Endothelial cell of umbilical vein (primary cell): ENCODE data around the gene FBXO11. TPM values are rescaled to one million over a fixed set of nuclear protein-coding genes. Genes with fewer than 3 reads are reported as not detected.

Experiments
- BruUV-seq: library from RNA; stranded (reverse); fragments of 400-500 nt; replicated peaks from 2 replicates; lab custom pipeline; 2021; lab: Mats Ljungman, UMichigan
- CTCF ChIA-PET: fragments of 300-600, 350-600 bp; sonication (Branson Sonifier 250); formaldehyde crosslinking; loops from one replicate; lab custom pipeline; 2021; ENCODE audit warnings: antibody characterized with exemption, inconsistent platforms; lab: Charles Lee
- POLR2A ChIA-PET: fragments of 300-600, 350-600 bp; sonication (Branson Sonifier 250); formaldehyde crosslinking; loops from one replicate; lab custom pipeline; 2021; ENCODE audit warnings: antibody characterized with exemption, inconsistent platforms; lab: Charles Lee
- DNase-seq: peaks from one replicate; pipeline ENCODE4 v3.0.0-alpha.2; 2011; ENCODE audit warnings: low read depth, low spot score
- FAIRE-seq: peaks from 2 replicates; lab custom pipeline; 2011; peaks lifted over from hg19 to GRCh38; lab: Jason Lieb, UNC
- H2AFZ ChIP-seq: 2 replicates; pipeline ENCODE4 v1.6.0; 2012; ENCODE audit warnings: low read depth, low read length, control low read depth, inconsistent platforms
- H3K27ac ChIP-seq: 2 replicates; pipeline ENCODE4 v1.5.1; 2011; ENCODE audit warnings: low read depth, mild to moderate bottlenecking, control low read depth, low read length, moderate library complexity; ENCODE audit not compliant: insufficient read depth
- H3K27me3 ChIP-seq, 2 experiments: 2 replicates each; pipeline versions ENCODE4 v1.6.0 to v1.6.1; 2011; ENCODE audit warnings: low read length in 2 of 2, mixed read lengths in 1 of 2; ENCODE audit not compliant: control insufficient read depth in 2 of 2, insufficient read depth in 2 of 2
- H3K36me3 ChIP-seq, 2 experiments: 2 replicates in 1 of 2; 3 replicates in 1 of 2; pipeline ENCODE4 v1.5.1; 2011; ENCODE audit warnings: low read length in 2 of 2, mild to moderate bottlenecking in 1 of 2, moderate library complexity in 1 of 2; ENCODE audit not compliant: control insufficient read depth in 2 of 2, insufficient read depth in 2 of 2; ENCODE audit errors: extremely low read depth in 1 of 2
- H3K4me1 ChIP-seq: 3 replicates; pipeline ENCODE4 v1.5.1; 2011; ENCODE audit warnings: mild to moderate bottlenecking, low read length; ENCODE audit not compliant: control insufficient read depth, insufficient read depth; ENCODE audit errors: extremely low read depth
- H3K4me2 ChIP-seq: 2 replicates; pipeline ENCODE4 v1.6.1; 2011; ENCODE audit warnings: low read length, control low read depth, mixed read lengths; ENCODE audit not compliant: insufficient read depth
- H3K4me3 ChIP-seq, 3 experiments: fragments of 200-600 bp in 1 of 3; sonication (generic), shearing (Covaris generic) in 1 of 3; replicated peaks in 1 of 3; 2 replicates each; pipeline ENCODE4 v1.5.1; 2011 to 2016; ENCODE audit warnings: control low read depth in 3 of 3, low read length in 3 of 3, mild to moderate bottlenecking in 2 of 3, inconsistent platforms in 1 of 3, low read depth in 1 of 3, moderate library complexity in 1 of 3; ENCODE audit not compliant: insufficient read depth in 1 of 3
- H3K79me2 ChIP-seq: 2 replicates; pipeline ENCODE4 v1.6.0; 2012; ENCODE audit warnings: low read length, inconsistent platforms; ENCODE audit not compliant: control insufficient read depth, insufficient read depth
- H3K9ac ChIP-seq: replicated peaks from 2 replicates; pipeline ENCODE3; 2011; ENCODE audit warnings: low read length, control low read depth; ENCODE audit not compliant: insufficient read depth; ENCODE audit errors: extremely low read depth
- H3K9me1 ChIP-seq: replicated peaks from 3 replicates; pipeline ENCODE4 v1.6.0; 2011; ENCODE audit warnings: mild to moderate bottlenecking, low read length; ENCODE audit not compliant: control insufficient read depth, insufficient read depth; ENCODE audit errors: extremely low read depth
- H3K9me3 ChIP-seq: replicated peaks from 2 replicates; pipeline ENCODE4 v1.5.1; 2012; ENCODE audit warnings: low read length, inconsistent platforms; ENCODE audit not compliant: control insufficient read depth, insufficient read depth
- H4K20me1 ChIP-seq: replicated peaks from 2 replicates; pipeline ENCODE3; 2011; ENCODE audit warnings: mild to moderate bottlenecking, low read length; ENCODE audit not compliant: control insufficient read depth, insufficient read depth; ENCODE audit errors: extremely low read depth
- EZH2 ChIP-seq: IDR thresholded peaks from 2 replicates; pipeline ENCODE4 v1.6.1; 2012; ENCODE audit warnings: borderline replicate concordance, low read depth, mild to moderate bottlenecking, moderate library complexity, low read length, inconsistent platforms; ENCODE audit not compliant: severe bottlenecking
- FOS ChIP-seq: IDR thresholded peaks from 2 replicates; pipeline ENCODE4 v1.6.1; 2011; ENCODE audit warnings: mild to moderate bottlenecking, low read length, moderate library complexity, borderline replicate concordance; ENCODE audit not compliant: insufficient read depth
- GATA2 ChIP-seq: IDR thresholded peaks from 2 replicates; pipeline ENCODE4 v1.7.0; 2011; ENCODE audit warnings: low read depth, mild to moderate bottlenecking, moderate library complexity, mixed read lengths, low read length; ENCODE audit not compliant: insufficient read length, insufficient read depth
- JUN ChIP-seq: IDR thresholded peaks from 2 replicates; pipeline ENCODE4 v1.6.1; 2011; ENCODE audit warnings: borderline replicate concordance, low read depth; ENCODE audit not compliant: insufficient read length, insufficient read depth
- MYC ChIP-seq: IDR thresholded peaks from one replicate; pipeline ENCODE4 v1.6.1; 2011; ENCODE audit warnings: mild to moderate bottlenecking, low read depth, low read length
- POLR2A ChIP-seq: IDR thresholded peaks from 2 replicates; pipeline ENCODE4 v1.6.1; 2012; ENCODE audit warnings: low read depth, mild to moderate bottlenecking, control low read depth, low read length
- POLR2AphosphoS5 ChIP-seq: IDR thresholded peaks from 2 replicates; pipeline ENCODE4 v1.6.1; 2012; ENCODE audit warnings: low read depth, mild to moderate bottlenecking, control low read depth, low read length, moderate library complexity; ENCODE audit not compliant: insufficient read depth
- dilution Hi-C: fragments of 300-500 bp; cut with MboI; formaldehyde crosslinking; loops from one replicate; pipeline ENCODE4 v1.15.0; 2019; ENCODE audit warnings: low sequenced_read_pairs; ENCODE audit not compliant: extremely low pct_ligation_motif_present
- intact Hi-C: fragments of 100-400 bp; cut with micrococcal nuclease; formaldehyde crosslinking; loops from one replicate; pipeline ENCODE4 v1.10.0; 2022
- polyA plus RNA-seq, 4 experiments: library from polyadenylated mRNA; depleted of rRNA in 3 of 4; stranded (reverse) in 3 of 4; unstranded in 1 of 4; fragments of >200 nt; gene quantifications; 2 replicates each; pipeline versions ENCODE4 v1.2.1 to v1.2.3, GENCODE V29; 2011 to 2012; ENCODE audit warnings: missing spikeins in 1 of 4
- total RNA-seq: library from RNA; stranded (reverse); gene quantifications from 2 replicates; pipeline ENCODE4 v1.2.3, GENCODE V29; 2021
- TF ChIP-seq, protein P1 (sequence below): IDR thresholded peaks from 2 replicates; pipeline ENCODE4 v1.6.1; 2011; ENCODE audit not compliant: insufficient read depth, insufficient read length
- TF ChIP-seq, protein P2 (sequence below), 2 donors: IDR thresholded peaks; 1 replicate in 1 of 2; 2 replicates in 1 of 2; pipeline ENCODE4 v1.5.1; 2011; ENCODE audit warnings: low read length in 2 of 2, mild to moderate bottlenecking in 2 of 2, moderate library complexity in 2 of 2, control low read depth in 1 of 2, inconsistent platforms in 1 of 2, low read depth in 1 of 2; ENCODE audit not compliant: insufficient read depth in 1 of 2; ENCODE audit errors: extremely low read depth in 1 of 2

Gene FBXO11
- total and polyA plus RNA-seq, 2 donors (not counting 3 experiments of a cell fraction or from before 2014, with no cell fraction given) = 23.4 to 59.6 TPM

DNA sequence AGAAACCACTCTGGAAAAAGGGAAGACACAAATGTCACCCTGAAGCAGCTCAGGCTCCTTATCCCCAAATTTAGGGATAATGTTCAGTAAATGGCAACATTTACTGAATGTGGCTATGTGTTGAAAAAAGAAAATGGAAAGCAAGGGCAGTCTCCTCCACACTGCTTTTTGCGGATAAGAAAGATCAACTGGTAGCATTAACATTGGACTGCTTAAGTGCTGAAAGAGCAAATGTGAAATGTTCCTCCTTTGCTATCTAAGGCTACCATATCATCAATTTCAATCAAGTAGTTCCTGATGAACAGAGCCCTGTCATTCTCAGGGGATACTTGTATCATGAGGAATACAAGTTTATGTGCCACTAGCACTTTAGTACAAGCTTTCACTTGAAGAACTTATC lies 12.5 kb downstream of the FBXO11 start:
- TF ChIP-seq MYC = no peak
- no peak for TF ChIP-seq EZH2
- no peak for TF ChIP-seq GATA2
- TF ChIP-seq, protein P1, sequence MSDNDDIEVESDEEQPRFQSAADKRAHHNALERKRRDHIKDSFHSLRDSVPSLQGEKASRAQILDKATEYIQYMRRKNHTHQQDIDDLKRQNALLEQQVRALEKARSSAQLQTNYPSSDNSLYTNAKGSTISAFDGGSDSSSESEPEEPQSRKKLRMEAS = no peak
- no peak for TF ChIP-seq POLR2A
- TF ChIP-seq POLR2AphosphoS5 = no peak
- TF ChIP-seq FOS = no peak
- TF ChIP-seq, protein P2, sequence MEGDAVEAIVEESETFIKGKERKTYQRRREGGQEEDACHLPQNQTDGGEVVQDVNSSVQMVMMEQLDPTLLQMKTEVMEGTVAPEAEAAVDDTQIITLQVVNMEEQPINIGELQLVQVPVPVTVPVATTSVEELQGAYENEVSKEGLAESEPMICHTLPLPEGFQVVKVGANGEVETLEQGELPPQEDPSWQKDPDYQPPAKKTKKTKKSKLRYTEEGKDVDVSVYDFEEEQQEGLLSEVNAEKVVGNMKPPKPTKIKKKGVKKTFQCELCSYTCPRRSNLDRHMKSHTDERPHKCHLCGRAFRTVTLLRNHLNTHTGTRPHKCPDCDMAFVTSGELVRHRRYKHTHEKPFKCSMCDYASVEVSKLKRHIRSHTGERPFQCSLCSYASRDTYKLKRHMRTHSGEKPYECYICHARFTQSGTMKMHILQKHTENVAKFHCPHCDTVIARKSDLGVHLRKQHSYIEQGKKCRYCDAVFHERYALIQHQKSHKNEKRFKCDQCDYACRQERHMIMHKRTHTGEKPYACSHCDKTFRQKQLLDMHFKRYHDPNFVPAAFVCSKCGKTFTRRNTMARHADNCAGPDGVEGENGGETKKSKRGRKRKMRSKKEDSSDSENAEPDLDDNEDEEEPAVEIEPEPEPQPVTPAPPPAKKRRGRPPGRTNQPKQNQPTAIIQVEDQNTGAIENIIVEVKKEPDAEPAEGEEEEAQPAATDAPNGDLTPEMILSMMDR (IDR thresholded peaks at IDR 0.05; ENCODE audit: extremely low read depth in 1 of 2, insufficient read depth in 1 of 2, low read depth in 1 of 2, low read length in 2 of 2) = no peak
- TF ChIP-seq JUN = no peak
- Histone ChIP-seq H3K4me2 (no peak overlapping the region), H3K9ac (no peak overlapping the region), H3K4me3 (no peak overlapping the region), H3K79me2 (peaks cover 100% of the 10 kb centered on the region), H3K4me1 (peaks cover 11% of the 10 kb centered on the region), H3K27me3 (no peaks in the 10 kb centered on the region), H3K36me3 (no peaks in the 10 kb centered on the region), H3K27ac (no peak overlapping the region), H4K20me1 (peaks cover 13% of the 10 kb centered on the region), H3K9me3 (no peaks in the 10 kb centered on the region), H2AFZ (no peak overlapping the region), H3K9me1 (peaks cover 3% of the 10 kb centered on the region)
- intact Hi-C loops = no loop called here
- CTCF ChIA-PET = interaction anchor here (1.2 kb wide), 1 partner anchor 35 kb away, joined by 3 read pairs; no protein-coding TSS in a partner anchor
- dilution Hi-C loops = no loop called here
- FAIRE-seq (no peak), DNase-seq (no peak)
- POLR2A ChIA-PET = no interaction called here
- BruUV-seq = no TSS peak
